Activated T-helper 1 cell treated with Interleukin-2 at 50 U/mL for 16 hours (primary cell): ENCODE data around the gene DISP2.
A peak's percentile ranks its signal among the peaks of the same experiment; 100 is the strongest.

Experiments used
- DNase-seq: peaks from one replicate; pipeline ENCODE4 v3.0.0-alpha.2; 2020; ENCODE audit warnings: low read depth

Gene DISP2

DNA sequence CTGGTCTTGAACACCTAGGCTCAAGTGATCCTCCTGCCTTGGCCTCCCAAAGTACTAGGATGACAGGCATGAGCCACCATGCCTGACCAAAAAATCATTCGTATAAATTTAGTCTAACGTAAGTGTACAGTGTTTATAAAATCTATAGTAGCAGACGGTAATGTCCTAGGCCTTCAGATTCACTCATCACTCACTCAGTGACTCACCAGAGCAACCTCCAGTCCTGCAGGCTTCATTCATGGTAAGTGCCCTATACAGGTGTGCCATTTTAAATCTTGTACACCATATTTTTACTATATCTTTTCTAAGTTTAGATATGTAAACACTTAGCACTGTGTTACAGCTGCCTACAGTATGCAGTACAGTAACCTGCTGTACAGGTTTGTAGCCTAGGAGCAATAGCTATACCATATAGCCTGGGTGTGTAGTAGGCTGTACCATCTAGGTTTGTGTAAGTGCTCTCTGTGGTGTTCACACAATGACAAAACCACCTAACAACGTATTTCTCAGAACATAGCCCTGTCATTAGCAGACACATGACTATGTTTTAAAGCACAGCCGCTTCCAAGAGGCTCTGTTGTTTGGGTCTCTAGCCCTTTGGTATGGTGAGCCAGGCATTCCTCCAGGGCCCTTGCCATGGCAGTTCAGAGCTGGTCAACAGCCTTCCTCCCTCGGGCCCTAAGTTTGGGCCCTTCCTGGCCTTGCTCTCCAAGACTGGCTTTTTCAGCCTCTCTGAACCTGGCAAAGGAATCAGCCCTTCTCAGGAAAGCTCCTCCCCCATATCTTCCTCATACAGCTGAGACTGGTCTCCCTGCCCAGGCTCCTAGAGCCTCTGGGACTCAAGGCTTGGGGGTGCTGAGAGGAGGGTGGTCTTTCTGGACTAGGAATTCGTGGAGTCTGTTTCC is 15.4 kb upstream of the DISP2 start:
- no peak for DNase-seq

GRCh38 chr15:40343512-40343911 is 14.5 kb upstream of the DISP2 start:
- no peak for DNase-seq

GRCh38 chr15:40344217-40344616 is 13.8 kb upstream of the DISP2 start:
- DNase-seq, result no peak

GRCh38 chr15:40344631-40345120 is 13.3 kb upstream of the DISP2 start:
- peak; percentile 45 for DNase-seq

DNA sequence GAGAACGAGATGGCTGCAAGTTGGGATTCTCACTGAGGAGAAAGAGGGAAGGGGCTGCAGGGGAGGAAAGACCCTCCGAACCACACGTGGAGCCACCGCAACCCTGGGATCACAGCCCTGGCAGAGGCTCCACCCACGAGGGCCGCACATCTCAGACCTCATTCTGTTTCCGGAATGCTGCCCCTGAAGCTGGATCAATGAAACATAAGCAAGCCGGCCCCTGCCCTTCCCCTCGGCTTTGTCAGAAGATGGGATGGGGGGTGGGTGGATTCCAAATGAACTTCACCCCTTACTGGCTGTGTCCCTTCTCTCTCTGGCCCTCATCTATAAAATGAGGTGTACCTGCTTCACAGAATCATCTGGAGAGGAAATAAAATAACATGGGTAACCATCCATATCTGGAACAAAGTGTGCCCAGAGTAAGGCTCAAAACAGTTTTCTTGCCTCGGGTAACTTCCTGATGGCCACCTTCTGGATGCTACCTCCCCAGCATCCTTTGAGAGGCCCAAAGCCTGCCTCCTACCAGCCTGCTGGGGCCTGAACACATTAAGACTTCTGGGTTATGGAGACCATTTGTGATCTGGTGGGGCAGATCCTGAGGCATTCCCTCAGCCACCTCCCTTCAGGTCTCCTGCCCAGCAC is 12.7 kb upstream of the DISP2 start:
- no peak for DNase-seq

GRCh38 chr15:40345867-40346578 is 12.0 kb upstream of the DISP2 start:
- DNase-seq, result no peak

DNA sequence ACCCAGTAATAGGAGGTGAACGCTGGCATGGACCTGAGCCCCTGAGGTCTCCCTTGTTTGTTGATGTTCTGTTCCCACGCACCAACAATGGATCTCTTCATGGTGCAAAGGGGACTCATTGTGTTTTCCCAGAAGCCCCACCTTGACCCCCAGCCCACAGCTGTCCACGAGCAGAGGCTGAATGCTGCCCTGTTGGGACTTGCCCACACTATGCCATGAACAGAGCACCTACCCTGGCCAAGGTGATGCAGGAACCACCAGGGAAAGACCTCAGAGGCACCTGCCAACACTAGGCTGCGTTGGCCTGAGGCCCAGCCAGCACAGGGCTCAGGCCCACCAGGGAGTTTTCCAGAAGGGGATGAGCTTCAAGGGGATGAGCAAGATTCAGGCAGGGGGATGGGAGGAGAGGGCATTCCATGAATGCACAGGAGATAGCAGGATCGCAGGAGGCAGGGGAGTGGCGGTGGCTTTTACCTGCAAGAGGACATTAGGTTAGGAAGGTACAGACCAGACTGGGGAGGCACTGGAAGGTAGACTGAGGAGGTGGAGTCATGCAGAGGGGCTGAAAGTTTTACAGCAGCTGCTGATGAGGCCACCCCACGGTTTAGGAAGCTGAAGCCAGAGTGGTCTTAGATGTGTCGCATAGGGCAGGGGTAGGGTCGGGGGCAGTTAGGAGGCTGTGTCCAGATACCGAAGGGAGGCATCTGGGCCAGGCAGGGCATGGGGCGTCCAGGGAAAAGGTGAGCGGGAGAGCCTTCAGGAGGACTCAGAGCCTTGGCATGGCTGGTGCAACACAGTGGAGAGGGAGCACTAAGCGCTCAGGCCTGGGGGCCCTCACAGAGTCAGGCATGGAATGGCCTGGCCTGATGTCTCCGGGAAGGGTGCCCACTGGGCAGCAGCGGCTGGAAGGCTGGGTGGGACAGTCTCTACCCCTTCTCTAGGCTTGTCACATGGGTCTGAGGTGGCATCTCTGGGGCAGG is 11.2 kb upstream of the DISP2 start:
- DNase-seq, result no peak

- no peak for DNase-seq
Observed at GRCh38 chr15:40347559-40348473, 10.2 kb upstream of the DISP2 start.

DNA sequence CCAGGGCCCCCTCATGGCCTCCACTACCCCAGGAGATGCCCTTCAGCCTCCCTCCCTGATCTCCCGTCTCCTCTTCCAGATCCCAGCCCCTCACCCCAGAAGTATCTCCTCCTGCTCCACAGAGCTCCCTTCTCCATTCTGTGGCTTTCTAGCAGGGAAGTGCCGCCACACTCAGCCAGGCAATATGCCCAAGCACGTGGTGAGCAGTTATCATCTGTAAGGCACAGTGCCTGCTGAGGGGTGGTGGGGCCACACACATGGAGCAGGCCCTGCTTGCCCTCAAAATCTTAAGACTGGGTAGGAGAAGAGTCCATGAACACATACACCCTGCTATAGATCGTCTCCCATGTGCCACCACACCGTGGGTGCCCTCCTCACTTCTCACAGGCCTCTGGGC is 9.5 kb upstream of the DISP2 start:
- no peak for DNase-seq

GRCh38 chr15:40349163-40349562 is 8.9 kb upstream of the DISP2 start:
- no peak for DNase-seq

- no peak for DNase-seq
Observed at GRCh38 chr15:40352281-40352901, 5.6 kb upstream of the DISP2 start.

DNA sequence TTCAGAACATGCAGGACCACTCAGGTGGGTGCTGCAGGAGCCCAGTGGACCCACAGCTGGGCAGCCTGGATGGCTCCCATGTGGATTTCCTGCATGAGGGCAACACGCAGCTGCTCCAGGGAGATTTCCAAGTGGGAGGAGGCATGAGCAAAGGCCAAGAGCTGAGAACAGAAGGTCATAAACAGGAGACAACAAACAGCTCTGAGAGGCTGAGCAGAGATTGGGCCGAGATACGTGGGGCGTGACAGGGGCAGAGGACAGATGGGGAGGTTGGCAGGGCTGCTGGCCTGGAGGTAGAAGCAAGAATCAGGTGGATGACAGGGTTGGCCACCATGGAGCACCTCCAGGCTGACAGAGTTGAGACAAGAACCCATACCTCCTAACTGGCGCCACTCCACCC is 4.3 kb upstream of the DISP2 start:
- no peak for DNase-seq

DNA sequence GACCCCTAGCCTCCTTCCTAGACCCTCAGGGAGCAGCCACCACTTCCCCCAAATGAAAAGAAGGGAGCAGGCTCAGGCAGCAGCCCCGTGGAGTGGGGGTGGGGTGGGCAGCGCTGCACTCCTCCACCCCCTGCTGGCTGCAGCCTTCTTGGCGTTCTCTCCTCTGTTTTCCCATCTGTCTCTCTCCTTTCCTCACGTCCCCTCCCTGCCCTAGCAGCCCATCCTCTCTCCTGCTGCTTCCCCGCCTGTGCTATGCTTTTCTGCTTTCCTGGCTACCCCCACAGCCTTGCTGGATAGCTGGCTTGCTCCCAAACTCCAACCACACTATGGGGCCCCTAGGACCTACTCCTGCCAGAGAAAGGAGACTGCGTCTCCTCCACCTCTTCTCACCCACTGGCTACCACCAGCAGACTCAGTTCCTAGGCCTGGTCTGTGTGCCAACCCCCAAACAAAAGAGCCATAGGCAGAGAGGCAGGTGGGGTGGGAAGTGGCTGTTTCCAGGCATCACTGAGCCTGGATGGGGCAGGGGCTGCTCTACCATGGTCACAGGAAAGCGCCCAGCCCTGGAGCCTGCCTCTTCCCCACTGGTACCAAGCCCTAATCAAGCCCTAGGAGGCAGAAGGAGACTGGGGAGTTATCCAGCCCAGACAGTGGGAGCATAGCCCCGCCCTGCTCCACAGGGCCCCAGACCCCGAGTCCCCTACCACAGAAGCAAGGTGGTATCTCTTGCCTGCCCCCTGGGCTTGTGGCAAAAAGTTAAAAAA is 3.4 kb upstream of the DISP2 start:
- DNase-seq, result no peak

GRCh38 chr15:40355976-40356585 is 1.9 kb upstream of the DISP2 start:
- no peak for DNase-seq

DNA sequence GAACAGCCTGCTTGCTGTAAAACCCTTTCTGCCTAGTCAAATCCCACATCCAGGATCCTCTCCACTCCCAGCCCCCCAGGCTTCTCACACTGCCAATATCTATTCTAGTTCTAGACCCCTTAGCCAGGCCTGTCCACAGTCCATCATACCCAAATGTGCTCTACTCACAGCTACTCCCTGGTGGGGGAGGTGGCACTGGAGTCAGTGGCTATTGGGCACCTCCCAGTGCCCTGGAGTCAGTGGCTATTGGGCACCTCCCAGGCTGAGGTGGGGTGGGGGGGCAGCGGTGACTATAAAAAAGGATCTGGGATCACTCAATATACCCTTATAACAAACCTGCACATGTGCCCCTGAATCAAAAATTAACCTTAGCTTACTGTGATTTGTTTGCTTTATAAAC is 773 bp upstream of the DISP2 start:
- DNase-seq, result no peak

DNA sequence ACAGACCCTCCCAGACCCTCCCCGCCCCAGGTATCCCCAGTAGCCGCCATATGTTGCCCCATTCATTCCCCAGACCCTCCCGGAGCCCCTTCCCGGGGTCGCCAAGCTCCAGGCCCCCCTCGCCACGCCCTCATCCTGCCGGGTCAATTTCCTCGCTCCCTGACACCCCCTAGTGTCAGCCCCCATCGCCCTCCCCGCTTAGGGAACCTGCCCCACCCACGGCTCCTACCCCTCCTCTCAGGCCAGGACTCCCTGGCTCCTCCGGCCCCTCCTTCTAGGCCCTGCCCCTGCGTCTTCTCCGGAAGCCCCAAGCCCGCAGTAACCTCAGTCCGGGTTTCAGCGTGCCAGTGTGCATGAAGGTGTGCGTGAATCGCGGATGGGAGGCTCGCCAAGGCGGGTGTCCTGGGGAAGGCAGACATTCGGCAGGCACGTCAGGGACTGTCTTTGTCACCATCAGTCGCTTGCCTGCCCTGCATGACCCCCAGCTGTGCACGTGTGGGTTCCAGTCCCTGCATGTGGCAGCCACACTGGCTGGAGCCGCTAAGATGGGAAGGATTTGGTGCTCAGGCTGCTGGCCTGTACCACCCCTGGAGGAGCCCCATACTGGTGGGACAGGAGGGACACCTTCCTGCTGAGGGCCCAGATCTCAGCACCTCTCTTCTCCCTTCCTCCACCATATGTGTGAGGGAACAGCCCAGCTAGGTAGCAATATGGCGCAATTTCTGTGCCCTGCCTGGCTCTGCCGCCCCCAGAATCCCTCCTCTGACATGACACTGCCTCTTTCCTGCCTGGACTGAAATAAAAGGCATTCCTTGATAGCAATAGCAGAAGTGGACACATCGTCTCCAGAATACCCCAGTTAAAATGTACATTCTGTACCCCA is 693 bp downstream of the DISP2 start:
- DNase-seq, result no peak

DNA sequence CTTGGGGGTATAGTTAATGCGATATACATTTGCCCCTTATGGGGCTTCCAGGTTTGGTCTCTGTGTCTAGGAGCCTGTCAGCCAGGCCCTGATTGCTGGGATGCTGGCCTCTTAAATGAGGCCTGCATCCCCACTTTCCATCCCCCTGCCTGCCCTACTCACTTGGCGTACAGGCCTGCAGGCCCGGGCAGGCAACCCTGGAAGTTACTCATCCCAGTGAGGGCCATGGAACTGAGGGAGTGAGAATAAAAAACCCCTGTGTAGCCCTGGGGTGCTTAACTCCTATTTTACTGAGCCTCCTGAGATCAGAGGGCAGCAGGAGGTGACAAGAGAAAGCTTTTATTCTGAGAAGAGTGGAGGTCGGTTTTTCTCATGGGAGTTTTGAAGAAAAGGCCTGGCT is 2.0 kb downstream of the DISP2 start:
- no peak for DNase-seq

DNA sequence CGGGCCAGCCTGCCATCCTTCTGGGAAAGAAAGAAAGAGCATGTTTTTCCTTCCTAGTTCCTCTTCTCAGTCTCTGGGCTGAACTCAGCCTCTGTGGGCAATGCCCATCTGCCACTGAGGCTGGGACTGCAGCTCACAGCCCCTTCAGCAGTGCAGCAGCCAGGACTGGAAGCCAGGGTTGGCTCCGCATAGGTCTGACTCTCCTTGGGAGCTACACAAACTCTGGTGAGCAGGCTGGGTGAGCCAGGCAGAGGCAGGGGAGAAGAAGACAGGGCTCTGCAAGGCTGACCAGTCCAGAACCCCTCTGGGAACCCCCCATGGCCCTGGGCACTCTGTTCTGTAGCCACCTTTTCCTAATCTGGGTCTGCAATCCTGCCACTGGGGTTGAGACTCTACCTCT is 3.6 kb downstream of the DISP2 start:
- DNase-seq, result no peak
